Mesothelial cell of epicardium (in vitro differentiated cells): Measurements from ENCODE around the gene FRMD4A. TPM values are rescaled to one million over a fixed set of nuclear protein-coding genes. Genes with fewer than 3 reads are reported as not detected.

ENCODE experiments used
- DNase-seq, 2 experiments: peaks; one replicate each; pipeline ENCODE4 v3.0.0; 2021; ENCODE audit warnings: low spot score in 2 of 2; ENCODE audit not compliant: unreplicated experiment in 2 of 2
- H3K27ac Mint-ChIP-seq: 2 replicates; pipeline ENCODE4 v1.8.0; 2021; ENCODE audit warnings: mixed read lengths
- H3K27me3 Mint-ChIP-seq: 2 replicates; pipeline ENCODE4 v1.8.0; 2021; ENCODE audit warnings: low read depth, mixed read lengths
- H3K36me3 Mint-ChIP-seq: 2 replicates; pipeline ENCODE4 v1.8.0; 2021; ENCODE audit warnings: mixed read lengths
- H3K4me1 Mint-ChIP-seq: 2 replicates; pipeline ENCODE4 v1.8.0; 2021; ENCODE audit warnings: mixed read lengths
- H3K4me3 Mint-ChIP-seq: 2 replicates; pipeline ENCODE4 v1.8.0; 2021; ENCODE audit warnings: mild to moderate bottlenecking, moderate library complexity, mixed read lengths
- H3K9me3 Mint-ChIP-seq: 2 replicates; pipeline ENCODE4 v1.8.0; 2021; ENCODE audit warnings: mixed read lengths
- total RNA-seq: library from RNA; stranded (reverse); gene quantifications from 3 replicates; pipeline ENCODE4 v1.2.1, GENCODE V29; 2021
- TF ChIP-seq, protein P1 (sequence below): fragments of 200-600 bp; sonication (generic); IDR thresholded peaks from one replicate; pipeline ENCODE4 v1.5.0; 2021; ENCODE audit warnings: antibody characterized with exemption; ENCODE audit not compliant: unreplicated experiment

FRMD4A gene
- total RNA-seq, 1 donor from 2014 or later: 45.0 TPM

DNA sequence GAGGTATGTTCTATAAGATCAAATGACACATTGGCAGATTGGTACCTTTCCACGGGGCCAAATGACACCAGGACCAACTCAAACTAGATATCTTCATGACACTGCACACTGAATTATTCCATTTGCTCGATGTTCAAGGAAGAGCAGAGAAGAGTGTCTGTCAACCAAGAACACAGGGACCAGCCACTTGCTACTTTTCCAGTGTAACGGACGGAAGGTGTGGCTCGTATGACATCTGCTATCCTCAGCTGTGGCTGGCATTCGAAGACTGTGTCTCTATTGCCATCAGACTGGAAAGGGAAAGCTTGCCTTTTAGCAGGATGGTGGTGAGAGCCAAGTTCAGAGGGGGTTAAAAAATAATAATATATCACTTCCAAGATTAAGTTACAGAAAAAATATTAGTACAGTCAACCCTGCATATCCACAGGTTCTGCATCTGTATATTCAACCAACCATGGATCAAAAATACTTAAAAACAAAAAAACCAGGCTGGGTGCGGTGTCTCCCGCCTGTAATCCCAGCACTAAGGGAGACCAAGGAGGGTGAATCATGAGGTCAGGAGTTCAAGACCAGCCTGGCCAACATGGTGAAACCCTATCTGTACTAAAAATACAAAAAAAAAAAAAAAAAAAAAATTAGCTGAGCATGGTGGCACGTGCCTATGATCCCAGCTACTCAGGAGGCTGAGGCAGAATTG lies 506.9 kb downstream of the FRMD4A start:
- Mint-ChIP-seq H3K4me3 (no peak overlapping the region), H3K27ac (no peak overlapping the region), H3K9me3 (no peaks in the 10 kb centered on the region), H3K4me1 (peaks cover 21% of the 10 kb centered on the region), H3K27me3 (peaks cover 3% of the 10 kb centered on the region), H3K36me3 (no peaks in the 10 kb centered on the region)
- DNase-seq: no peak
- TF ChIP-seq, protein P1, sequence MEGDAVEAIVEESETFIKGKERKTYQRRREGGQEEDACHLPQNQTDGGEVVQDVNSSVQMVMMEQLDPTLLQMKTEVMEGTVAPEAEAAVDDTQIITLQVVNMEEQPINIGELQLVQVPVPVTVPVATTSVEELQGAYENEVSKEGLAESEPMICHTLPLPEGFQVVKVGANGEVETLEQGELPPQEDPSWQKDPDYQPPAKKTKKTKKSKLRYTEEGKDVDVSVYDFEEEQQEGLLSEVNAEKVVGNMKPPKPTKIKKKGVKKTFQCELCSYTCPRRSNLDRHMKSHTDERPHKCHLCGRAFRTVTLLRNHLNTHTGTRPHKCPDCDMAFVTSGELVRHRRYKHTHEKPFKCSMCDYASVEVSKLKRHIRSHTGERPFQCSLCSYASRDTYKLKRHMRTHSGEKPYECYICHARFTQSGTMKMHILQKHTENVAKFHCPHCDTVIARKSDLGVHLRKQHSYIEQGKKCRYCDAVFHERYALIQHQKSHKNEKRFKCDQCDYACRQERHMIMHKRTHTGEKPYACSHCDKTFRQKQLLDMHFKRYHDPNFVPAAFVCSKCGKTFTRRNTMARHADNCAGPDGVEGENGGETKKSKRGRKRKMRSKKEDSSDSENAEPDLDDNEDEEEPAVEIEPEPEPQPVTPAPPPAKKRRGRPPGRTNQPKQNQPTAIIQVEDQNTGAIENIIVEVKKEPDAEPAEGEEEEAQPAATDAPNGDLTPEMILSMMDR: no peak

DNA sequence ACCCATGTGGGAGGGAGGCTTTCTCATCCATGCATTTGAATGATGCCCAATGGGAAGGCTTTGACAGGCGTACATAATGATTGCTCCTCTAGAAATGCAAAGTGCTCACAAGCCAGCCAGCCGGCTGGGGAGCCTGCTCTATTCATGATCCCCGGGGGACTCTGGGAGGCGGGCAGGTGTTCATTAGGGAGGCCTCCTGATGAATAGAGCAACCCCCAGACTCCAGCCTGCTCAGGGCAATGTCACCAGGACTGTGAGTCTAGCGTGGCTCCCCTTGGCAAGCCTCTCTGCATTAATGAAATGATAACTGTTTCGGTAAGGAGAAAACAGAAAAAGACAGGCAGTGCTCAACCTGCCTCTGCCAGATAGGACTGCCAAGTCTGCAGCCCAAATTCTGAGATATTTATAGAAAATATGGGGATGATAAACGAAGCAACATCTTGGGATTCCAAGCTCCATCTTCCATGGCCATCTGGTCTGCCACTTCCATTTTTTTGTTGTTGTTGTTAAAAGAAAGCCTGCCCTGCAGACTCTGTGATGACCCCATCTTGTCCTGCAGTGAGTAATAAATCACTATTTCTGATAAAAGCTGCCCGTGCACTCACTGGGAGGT lies 507.5 kb downstream of the FRMD4A start:
- Mint-ChIP-seq H3K4me1 (peaks cover 20% of the 10 kb centered on the region), H3K36me3 (peaks cover 2% of the 10 kb centered on the region), H3K9me3 (peaks cover 4% of the 10 kb centered on the region), H3K4me3 (no peak overlapping the region), H3K27me3 (peaks cover 3% of the 10 kb centered on the region), H3K27ac (no peak overlapping the region)
- TF ChIP-seq, protein P1: no peak
- DNase-seq: no peak

DNA sequence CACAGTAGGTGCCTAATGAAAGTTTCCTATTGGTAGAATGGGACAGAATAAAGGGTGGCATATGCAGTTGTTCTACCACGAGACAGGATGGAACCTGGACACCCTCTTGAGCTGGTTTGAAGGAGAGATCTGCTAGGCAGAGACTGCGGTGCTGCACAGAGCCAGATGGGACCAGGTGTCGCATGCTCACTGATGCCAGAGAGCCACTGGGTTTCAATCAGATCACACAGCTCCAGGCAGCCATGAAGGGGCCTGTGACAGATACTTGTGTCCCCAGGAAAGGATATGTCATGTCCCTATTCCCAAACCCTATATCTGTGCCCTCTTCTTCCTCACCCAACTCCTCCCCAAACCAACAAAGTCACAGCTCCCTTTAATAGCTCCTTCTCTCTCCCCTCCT lies 508.2 kb downstream of the FRMD4A start:
- Mint-ChIP-seq H3K9me3 (peaks cover 7% of the 10 kb centered on the region), H3K4me3 (no peak overlapping the region), H3K27ac (no peak overlapping the region), H3K27me3 (peaks cover 3% of the 10 kb centered on the region), H3K36me3 (peaks cover 5% of the 10 kb centered on the region), H3K4me1 (peaks cover 13% of the 10 kb centered on the region)
- TF ChIP-seq, protein P1: no peak
- DNase-seq: no peak

DNA sequence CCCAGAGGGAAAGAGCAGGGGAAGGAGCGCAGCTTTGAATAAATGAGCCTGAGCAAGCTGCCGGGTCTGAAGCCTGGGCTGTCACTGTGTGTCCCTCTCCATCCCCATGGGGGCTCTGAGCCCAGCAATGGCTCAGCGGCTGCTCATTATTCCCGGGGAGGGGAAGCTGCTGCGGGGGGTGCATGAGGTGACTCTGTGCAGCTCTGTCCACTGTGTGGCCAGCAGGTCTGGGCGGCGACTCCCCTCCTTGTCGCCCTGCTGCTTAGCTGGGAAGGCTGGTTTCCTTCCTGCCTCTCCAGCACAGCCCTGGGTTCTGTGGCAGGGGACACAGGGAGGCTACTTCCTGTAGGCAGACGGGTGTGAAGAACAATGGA lies 509.8 kb downstream of the FRMD4A start:
- peaks cover 6% of the 10 kb centered on the region for H3K4me1 Mint-ChIP-seq
- TF ChIP-seq, protein P1: no peak
- H3K9me3 Mint-ChIP-seq: peaks cover 23% of the 10 kb centered on the region
- H3K27ac Mint-ChIP-seq: no peak overlapping the region
- H3K4me3 Mint-ChIP-seq: no peak overlapping the region
- DNase-seq: no peak
- peaks cover 3% of the 10 kb centered on the region for H3K27me3 Mint-ChIP-seq
- peaks cover 13% of the 10 kb centered on the region for H3K36me3 Mint-ChIP-seq

DNA sequence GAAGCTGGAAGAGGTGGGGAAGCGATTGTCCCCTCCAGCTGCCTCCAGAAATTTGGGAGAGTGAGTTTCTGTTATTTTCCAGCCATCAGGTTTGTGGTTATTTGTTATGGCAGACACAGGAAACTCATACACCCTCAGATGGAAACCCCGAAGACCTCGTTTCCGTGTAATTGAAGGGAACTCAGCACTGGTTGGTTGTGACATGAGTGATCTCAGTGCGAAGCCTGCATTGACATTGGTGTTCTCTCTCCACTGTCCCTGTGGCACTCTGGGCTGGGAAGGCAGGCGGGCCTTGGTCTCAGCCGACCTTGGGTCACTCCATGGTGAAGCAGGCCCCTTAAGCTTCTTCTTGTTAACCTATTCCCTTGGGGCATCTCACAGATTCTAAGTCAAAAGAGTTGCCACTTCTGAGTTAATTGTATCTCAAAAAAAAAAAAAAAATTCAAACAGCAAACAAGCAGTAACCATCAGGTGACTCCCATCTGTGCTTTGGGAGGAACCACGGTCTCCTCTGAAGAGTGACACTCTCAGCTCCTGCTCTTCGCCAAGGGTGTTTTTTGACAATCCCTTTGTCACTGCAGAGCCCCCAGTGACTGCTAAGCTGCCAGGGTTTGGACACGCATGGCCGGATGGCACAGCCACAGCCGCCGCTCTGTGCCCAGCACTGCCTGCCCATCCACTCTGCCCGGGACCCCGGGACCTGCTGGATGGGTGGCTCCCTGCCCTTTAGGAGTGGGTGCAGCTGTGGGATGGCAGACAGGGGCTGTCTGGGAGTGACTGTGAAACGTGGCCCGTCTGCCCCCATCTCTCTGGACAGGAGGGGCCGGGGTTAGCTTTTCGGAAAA lies 510.4 kb downstream of the FRMD4A start:
- Mint-ChIP-seq H3K36me3 (peaks cover 14% of the 10 kb centered on the region), H3K27me3 (peaks cover 3% of the 10 kb centered on the region), H3K9me3 (peaks cover 27% of the 10 kb centered on the region), H3K27ac (no peak overlapping the region), H3K4me1 (peaks cover 6% of the 10 kb centered on the region), H3K4me3 (no peak overlapping the region)
- no peak for DNase-seq
- TF ChIP-seq, protein P1: no peak
